Neural crest cell (in vitro differentiated cells): ENCODE data around the gene SLC1A3. TPM values are rescaled to one million over a fixed set of nuclear protein-coding genes. Genes with fewer than 3 reads are reported as not detected.

ENCODE experiments used
- DNase-seq: peaks from one replicate; pipeline ENCODE4 v3.0.0; 2021; ENCODE audit warnings: low read depth, mixed read lengths, low spot score
- H3K27ac Mint-ChIP-seq: one replicate; pipeline ENCODE4 v1.8.0; 2021; ENCODE audit warnings: mild to moderate bottlenecking, mixed read lengths; ENCODE audit not compliant: unreplicated experiment
- H3K27me3 Mint-ChIP-seq: 2 replicates; pipeline ENCODE4 v1.8.0; 2021; ENCODE audit warnings: low read depth, mild to moderate bottlenecking, mixed read lengths
- H3K36me3 Mint-ChIP-seq: 2 replicates; pipeline ENCODE4 v1.8.0; 2021; ENCODE audit warnings: low read depth, mild to moderate bottlenecking, mixed read lengths
- H3K4me1 Mint-ChIP-seq: 2 replicates; pipeline ENCODE4 v1.8.0; 2021; ENCODE audit warnings: mixed read lengths
- H3K4me3 Mint-ChIP-seq: one replicate; pipeline ENCODE4 v1.8.0; 2021; ENCODE audit warnings: mild to moderate bottlenecking, mixed read lengths
- H3K9me3 Mint-ChIP-seq: 2 replicates; pipeline ENCODE4 v1.8.0; 2021; ENCODE audit warnings: mixed read lengths
- CTCF ChIP-seq: fragments of 200-600 bp; sonication (generic); conservative IDR thresholded peaks from 2 replicates; pipeline ENCODE4 v1.5.0; 2021; ENCODE audit warnings: antibody characterized with exemption, mild to moderate bottlenecking
- total RNA-seq: library from RNA; stranded (reverse); gene quantifications from 2 replicates; pipeline ENCODE4 v1.2.1, GENCODE V29; 2021

Gene SLC1A3
- total RNA-seq, 1 donor from 2014 or later = 26.5 TPM

GRCh38 chr5:36735891-36736290 lies 129.5 kb downstream of the SLC1A3 start:
- Mint-ChIP-seq H3K4me1 (no peaks in the 10 kb centered on the region), H3K27me3 (peaks cover 7% of the 10 kb centered on the region), H3K9me3 (no peaks in the 10 kb centered on the region), H3K27ac (no peak overlapping the region), H3K36me3 (no peaks in the 10 kb centered on the region), H3K4me3 (no peak overlapping the region)
- no peak for DNase-seq
- no peak for TF ChIP-seq CTCF
